WI38 (cell line): ENCODE data around the gene OR6V1.

ENCODE experiments used
- H3K4me3 ChIP-seq: 2 replicates; pipeline ENCODE4 v1.5.1; 2011; ENCODE audit warnings: low read depth, mild to moderate bottlenecking, control low read depth, low read length
- CTCF ChIP-seq: IDR thresholded peaks from 2 replicates; pipeline ENCODE4 v1.5.1; 2012; ENCODE audit warnings: low read depth, mild to moderate bottlenecking, control low read depth, low read length

Gene OR6V1

DNA sequence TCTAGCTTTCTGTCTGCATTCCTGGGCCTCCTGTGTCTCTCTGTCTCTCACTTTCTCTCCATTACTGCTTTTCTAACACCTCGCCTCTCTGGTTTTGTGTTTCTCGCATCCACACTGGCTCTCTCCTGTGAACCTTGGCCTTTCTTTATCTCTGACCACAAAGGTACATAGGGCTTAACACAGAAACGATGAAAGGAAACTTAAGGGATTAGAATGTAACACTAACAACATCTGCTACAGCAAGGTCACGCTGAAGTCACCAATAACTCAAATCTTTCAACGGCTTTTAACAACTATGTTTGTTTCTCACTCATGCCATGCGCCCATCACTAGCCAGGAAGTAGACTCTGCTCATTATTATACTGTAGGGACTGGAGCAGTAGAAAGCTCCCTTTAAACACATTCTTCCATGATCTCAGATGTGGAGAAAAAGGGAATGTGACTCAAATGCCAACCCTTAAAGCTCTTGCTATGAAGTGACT is 9.3 kb upstream of the OR6V1 start:
- TF ChIP-seq CTCF, result no peak
- H3K4me3 ChIP-seq, result no peak overlapping the region

DNA sequence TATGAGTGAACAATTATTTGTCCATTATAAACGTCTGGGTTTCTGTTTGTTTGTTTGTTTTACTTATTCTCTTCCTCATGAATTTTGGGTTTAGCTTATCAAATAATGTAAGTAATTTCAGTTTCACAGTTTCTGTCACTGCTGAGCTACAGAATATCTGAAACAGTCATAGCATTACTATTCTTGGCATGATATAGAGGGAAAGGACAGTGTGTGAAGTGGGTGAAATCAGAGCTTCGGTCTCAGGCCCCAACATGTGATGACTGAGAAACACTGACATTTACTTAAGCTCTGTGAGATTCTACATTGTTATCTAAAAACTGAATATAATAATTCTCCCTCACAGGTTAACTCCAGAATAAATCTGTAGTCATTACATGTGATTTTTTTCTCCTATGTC is 8.8 kb upstream of the OR6V1 start:
- H3K4me3 ChIP-seq, result no peak overlapping the region
- TF ChIP-seq CTCF, result no peak

GRCh38 chr7:143046426-143046851 is 5.7 kb upstream of the OR6V1 start:
- TF ChIP-seq CTCF, result no peak
- H3K4me3 ChIP-seq, result no peak overlapping the region

DNA sequence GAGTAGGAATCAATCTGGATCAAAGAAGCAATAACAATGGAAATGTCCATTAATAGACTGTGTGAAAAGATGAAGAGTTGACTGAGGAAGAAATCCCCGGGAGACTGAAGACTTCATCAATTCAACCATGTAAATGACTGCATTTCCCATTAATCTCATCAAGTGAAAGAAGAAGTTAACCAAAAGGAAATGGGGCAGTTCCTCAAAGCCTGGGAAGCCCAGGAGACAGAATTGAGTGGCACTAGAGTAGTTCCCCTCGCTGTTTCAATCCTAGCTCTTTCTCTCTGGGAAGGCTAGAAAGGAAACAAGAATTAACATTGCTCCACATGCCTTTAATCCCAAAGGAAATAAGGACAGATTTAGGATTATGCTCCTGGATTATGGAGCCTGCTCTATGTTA is 4.8 kb upstream of the OR6V1 start:
- no peak for TF ChIP-seq CTCF
- H3K4me3 ChIP-seq, result no peak overlapping the region

DNA sequence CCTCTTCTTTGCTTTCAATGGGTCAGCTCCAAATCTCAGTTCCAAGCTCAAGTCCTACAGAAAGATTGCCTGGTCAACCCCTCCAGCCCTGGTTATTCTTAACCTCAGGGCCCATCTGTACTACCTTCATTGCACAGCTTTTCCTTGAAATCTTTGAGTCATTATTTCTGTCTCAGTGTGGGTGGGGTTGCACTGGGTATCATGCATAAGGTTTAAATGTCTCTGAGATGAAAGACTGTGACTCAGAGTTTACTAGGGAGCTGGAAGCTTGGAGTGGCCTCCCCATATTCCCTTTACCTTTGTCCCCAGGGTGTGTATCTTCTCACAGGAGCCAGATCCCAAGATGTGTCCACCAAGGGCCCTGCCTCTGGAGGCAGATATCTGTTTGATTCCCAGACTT is 3.3 kb upstream of the OR6V1 start:
- TF ChIP-seq CTCF, result no peak
- no peak overlapping the region for H3K4me3 ChIP-seq

- no peak for TF ChIP-seq CTCF
- no peak overlapping the region for H3K4me3 ChIP-seq
Observed at GRCh38 chr7:143049362-143049761, 2.8 kb upstream of the OR6V1 start.

DNA sequence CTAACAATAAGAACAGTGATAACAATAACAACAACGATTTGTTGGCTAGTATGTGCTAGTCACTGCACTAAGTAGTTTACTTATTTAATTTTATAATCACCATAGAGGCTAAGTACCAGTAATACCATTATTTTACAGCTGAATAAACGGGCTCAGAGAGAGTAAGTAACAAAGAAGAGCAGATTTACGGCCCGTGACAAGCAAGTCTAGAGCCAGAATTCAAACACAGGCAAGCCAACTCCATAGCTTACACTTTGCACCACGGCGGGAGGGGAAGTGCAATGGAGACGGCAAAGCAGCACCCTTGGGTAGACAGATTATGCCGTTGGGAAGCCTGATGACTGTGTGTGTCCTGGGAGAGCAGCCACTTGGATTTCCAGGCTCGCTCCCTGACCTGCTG is 1.2 kb upstream of the OR6V1 start:
- TF ChIP-seq CTCF, result no peak
- H3K4me3 ChIP-seq, result no peak overlapping the region
